Measurements from ENCODE around the gene GPR158.
"Not testable (repeated sequence)": the region's sequence is repeated elsewhere in the genome, so short reads cannot be mapped to it uniquely, and the experiment has no call there.

Gene GPR158, protein sequence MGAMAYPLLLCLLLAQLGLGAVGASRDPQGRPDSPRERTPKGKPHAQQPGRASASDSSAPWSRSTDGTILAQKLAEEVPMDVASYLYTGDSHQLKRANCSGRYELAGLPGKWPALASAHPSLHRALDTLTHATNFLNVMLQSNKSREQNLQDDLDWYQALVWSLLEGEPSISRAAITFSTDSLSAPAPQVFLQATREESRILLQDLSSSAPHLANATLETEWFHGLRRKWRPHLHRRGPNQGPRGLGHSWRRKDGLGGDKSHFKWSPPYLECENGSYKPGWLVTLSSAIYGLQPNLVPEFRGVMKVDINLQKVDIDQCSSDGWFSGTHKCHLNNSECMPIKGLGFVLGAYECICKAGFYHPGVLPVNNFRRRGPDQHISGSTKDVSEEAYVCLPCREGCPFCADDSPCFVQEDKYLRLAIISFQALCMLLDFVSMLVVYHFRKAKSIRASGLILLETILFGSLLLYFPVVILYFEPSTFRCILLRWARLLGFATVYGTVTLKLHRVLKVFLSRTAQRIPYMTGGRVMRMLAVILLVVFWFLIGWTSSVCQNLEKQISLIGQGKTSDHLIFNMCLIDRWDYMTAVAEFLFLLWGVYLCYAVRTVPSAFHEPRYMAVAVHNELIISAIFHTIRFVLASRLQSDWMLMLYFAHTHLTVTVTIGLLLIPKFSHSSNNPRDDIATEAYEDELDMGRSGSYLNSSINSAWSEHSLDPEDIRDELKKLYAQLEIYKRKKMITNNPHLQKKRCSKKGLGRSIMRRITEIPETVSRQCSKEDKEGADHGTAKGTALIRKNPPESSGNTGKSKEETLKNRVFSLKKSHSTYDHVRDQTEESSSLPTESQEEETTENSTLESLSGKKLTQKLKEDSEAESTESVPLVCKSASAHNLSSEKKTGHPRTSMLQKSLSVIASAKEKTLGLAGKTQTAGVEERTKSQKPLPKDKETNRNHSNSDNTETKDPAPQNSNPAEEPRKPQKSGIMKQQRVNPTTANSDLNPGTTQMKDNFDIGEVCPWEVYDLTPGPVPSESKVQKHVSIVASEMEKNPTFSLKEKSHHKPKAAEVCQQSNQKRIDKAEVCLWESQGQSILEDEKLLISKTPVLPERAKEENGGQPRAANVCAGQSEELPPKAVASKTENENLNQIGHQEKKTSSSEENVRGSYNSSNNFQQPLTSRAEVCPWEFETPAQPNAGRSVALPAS (N-terminal part only)

DNA sequence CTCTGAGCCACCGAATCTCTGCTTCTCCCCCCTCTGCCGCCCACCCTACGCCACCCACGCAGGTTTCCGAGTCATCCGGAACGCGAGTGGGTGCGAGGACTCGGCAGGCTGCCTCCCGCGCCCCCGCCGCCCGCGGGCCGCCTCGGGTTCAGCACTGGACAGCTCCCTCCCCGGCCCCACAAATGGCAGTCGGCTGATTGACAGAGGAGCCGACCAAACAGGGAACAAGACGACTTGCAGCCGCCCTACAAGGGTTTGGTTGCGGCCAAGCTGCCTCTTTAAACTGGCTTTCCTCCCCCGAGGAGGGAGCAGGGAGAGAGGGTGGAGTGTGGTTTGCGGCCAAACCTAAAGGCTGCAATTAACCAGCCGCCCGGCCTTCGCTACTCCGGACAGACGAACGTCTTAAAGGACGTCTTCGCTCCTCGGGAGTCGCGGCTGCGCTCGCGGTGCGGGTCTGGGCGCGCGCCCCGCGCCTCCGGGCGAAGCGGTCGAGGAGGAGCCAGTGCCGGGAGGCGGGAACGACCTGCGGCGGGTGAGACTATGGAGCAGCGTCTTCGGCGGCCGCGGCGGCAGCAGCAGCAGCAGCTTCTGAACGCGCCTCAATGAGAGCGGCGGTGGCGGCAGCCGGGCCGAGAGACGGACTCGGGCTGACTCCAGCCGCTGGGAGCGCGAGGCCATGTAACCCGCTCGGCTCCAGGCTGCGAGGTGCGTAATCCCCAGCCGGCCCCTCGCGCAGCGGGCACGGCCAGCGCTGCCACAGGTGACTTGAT, at the start of gene GPR158:
GPR158 (plus strand) TSS at position 541 of the 770 bp plus-strand sequence. CDS start 420 bp downstream, outside the sequence.
- peak; percentile 21 for DNase-seq

- DNase-seq = no peak
Observed at GRCh38 chr10:25125201-25125611, 49.6 kb upstream of the GPR158 start.

GRCh38 chr10:25129592-25129991, 45.2 kb upstream of the GPR158 start:
- DNase-seq = no peak

DNA sequence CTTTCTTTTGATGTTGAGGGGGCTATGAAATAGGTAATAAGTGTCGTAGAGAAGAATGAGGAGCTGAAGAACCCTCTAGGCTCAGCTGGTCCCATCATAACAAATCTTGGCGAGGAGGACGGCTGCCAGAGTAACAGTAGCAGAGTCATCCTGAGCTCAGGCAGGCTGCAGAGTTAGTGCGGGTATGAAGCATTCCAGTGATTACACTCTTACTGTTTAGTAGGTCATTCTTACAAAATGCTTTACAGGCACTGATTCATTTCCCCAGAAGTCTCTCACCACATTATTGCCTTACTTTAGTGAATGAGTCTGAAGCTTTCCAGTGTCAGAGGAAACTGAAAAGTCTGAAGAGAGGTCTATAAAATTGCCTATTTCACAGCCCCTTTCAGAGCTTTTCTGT, 43.9 kb upstream of the GPR158 start:
- DNase-seq = no peak

GRCh38 chr10:25142116-25142864, 32.5 kb upstream of the GPR158 start:
- no peak for DNase-seq

DNA sequence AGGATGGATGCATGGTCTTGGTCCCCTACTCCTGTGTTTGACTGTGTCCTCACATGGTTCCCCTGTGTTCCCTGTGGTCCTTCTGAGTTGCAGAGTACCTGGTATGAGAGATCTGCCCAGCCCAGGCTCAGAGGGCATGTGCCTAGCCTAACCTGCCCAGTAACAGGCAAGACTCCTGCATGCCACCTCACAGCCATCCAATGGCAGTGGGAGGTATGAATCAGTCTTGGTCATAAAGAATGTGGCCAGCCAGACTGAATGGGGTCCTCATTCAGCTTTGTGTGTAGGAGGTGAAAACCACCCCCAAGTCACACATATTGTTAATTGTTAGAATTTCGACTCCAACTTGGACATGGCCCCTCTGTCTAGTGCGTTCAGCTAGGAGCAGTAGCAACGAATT, 17.2 kb upstream of the GPR158 start:
- no peak for DNase-seq

- DNase-seq = no peak
Observed at GRCh38 chr10:25159591-25159990, 15.2 kb upstream of the GPR158 start.

GRCh38 chr10:25162391-25162790, 12.4 kb upstream of the GPR158 start:
- no peak for DNase-seq

DNA sequence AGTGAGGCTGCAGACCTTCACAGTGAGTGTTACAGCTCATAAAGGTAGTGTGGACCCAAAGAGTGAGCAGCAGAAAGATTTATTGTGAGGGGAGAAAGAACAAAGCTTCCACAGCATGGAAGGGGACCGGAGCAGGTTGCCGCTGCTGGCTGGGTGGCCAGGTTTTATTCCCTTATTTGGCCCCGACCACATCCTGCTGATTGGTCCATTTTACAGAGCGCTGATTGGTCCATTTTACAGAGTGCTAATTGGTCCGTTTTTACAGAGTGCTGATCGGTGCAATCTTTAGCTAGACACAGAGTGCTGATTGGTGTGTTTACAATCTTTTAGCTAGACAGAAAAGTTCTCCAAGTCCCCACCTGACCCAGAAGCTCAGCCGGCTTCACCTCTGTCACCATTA, 11.3 kb upstream of the GPR158 start:
- DNase-seq = not testable (repeated sequence)

DNA sequence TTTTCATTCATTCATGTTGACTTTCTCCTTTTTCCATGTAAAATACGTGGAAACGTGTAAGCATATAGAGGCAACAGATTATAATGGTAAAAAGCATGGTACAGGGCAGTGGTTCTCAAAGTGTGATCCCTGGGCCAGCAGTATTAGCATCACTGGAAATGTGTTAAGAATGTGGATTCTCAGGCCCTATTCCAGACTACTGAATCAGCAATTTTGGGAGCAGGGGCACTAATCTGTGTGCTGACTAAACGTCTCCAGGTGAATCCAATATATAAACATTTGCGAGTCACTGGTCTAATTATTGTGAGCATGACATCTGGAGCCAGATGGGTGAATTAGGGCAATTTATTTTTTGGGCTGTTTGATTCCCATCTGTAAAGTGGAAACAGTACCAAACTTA, 5.1 kb upstream of the GPR158 start:
- DNase-seq = no peak

DNA sequence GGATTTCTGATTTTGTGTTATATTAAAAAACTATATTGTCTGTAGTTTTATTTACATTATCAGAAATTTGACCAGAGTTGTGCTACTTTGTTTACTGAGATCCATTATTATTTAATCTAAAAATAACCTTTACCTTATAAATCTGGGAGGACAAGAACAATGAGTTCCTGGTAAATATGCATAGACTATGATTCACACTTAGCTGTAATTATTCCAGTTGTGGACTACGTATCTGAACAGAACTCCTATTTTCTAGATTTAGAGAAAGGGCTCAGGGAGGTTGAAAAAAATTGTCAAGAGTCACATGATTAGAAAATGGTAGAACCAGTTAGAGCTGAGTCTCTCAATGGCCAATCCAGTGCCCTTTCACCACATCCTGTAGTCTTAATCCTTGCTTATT, 4.2 kb upstream of the GPR158 start:
- no peak for DNase-seq

DNA sequence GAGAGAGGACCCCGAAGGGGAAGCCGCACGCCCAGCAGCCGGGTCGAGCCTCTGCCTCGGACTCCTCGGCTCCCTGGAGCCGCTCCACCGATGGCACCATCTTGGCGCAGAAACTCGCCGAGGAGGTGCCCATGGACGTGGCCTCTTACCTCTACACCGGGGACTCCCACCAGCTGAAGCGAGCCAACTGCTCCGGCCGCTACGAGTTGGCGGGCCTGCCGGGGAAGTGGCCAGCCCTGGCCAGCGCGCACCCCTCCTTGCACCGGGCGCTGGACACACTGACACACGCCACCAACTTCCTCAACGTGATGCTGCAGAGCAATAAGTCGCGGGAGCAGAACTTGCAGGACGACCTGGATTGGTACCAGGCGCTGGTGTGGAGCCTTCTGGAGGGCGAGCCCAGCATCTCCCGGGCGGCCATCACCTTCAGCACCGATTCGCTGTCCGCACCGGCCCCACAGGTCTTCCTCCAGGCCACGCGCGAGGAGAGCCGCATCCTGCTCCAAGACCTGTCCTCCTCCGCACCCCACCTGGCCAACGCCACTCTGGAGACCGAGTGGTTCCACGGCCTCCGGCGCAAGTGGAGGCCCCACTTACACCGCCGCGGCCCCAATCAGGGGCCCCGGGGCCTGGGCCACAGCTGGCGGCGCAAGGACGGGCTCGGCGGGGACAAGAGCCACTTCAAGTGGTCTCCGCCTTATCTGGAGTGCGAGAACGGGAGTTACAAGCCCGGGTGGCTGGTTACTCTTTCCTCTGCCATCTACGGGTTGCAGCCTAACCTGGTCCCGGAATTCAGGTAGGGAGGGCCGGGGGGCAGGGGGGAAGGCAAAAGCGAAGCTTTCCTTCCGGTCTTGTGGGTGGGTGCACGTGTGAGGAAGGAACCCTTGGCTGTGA, 973 bp downstream of the GPR158 start:
- DNase-seq = no peak

- no peak for DNase-seq
Observed at GRCh38 chr10:25176421-25176968, 1.7 kb downstream of the GPR158 start.

GRCh38 chr10:25177093-25177753, 2.4 kb downstream of the GPR158 start:
- no peak for DNase-seq

GRCh38 chr10:25177754-25178135, 2.9 kb downstream of the GPR158 start:
- DNase-seq = no peak

GRCh38 chr10:25178411-25178810, 3.6 kb downstream of the GPR158 start:
- DNase-seq = no peak

GRCh38 chr10:25180801-25181200, 6.0 kb downstream of the GPR158 start:
- no peak for DNase-seq

DNA sequence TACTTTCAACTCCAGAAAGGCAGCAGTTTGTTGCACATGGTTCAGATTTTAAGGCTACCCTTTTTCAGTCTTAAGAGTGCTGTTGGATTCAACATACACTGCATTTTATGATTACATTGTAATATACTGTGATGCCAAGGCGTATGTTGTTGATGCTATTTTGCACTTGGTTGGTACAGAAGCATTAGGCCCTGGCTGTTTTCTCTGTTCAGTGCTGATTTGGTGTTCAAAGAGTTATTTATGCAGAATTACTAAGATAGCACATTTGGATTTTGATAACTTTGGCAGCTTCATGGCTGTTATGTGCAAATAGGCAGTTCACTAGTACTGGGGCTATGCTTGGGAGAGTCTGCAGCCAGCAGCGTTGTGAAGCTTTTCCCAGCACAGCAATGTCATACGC, 7.8 kb downstream of the GPR158 start:
- no peak for DNase-seq

- DNase-seq = no peak
Observed at GRCh38 chr10:25191162-25191895, 16.5 kb downstream of the GPR158 start.

Measured in amniotic stem cell (primary cell).